ENCODE results near the gene TRIB2.

The TRIB2 gene

DNA sequence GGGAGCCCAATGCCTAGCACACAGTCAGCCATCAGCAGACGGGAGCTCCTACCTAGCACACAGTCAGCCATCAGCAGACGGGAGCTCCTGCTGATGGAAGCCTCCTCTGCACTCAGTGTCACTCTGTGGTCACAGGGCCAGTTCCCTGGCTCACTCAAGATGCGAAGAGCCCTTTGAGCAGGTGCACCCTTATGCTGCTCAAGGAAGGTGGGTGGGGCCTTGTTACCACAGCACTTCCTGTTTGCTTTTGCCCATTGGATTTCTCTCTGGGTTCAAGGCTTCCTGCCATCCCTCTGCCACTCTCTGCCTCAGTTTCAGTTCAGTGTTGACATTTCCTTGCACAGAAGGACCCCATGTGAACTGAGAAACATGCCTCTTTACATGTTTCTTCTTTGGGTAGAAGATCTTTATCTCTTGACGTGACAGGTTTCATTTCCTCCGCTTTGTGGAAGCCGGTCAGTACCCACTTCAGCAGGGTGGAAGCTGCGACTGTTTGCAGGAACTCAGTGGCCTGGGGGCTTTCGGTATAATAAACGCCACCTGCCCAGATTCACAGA is 11.6 kb downstream of the TRIB2 start:
- Histone ChIP-seq H3K4me2 (ENCODE audit: low read length, poor library complexity, severe bottlenecking) (no peak overlapping the region), H3K27me3 (ENCODE audit: control insufficient read depth in 1 of 2, insufficient read depth in 1 of 2, low read length in 2 of 2) (no peaks in the 10 kb centered on the region), H3K23ac (ENCODE audit: low read length in 2 of 2) (no peak overlapping the region), H2AFZ (ENCODE audit: low read depth, low read length) (no peak overlapping the region), H3K14ac (ENCODE audit: low read length in 2 of 2) (no peak overlapping the region), H3K4me3 (ENCODE audit: insufficient read depth in 1 of 2, low read depth in 1 of 2, low read length in 2 of 2) (no peak overlapping the region), H4K8ac (ENCODE audit: low read length) (no peak overlapping the region), H2BK15ac (ENCODE audit: low read depth, poor library complexity, severe bottlenecking) (no peak overlapping the region), H4K91ac (ENCODE audit: low read length) (no peak overlapping the region), H3K4ac (ENCODE audit: low read depth in 1 of 2, low read length in 2 of 2) (no peak overlapping the region), H2BK12ac (ENCODE audit: low read length in 2 of 2) (no peak overlapping the region), H2AK5ac (ENCODE audit: low read length, severe bottlenecking) (no peak overlapping the region), H3K4me1 (ENCODE audit: control insufficient read depth, insufficient read depth, low read depth, low read length) (peaks cover 17% of the 10 kb centered on the region), H3K36me3 (ENCODE audit: control insufficient read depth in 1 of 2, insufficient read depth in 2 of 2, low read depth in 1 of 2, low read length in 2 of 2) (peaks cover 28 to 100% of the 10 kb centered on the region in 2 experiments), H3K9ac (ENCODE audit: low read length) (no peak overlapping the region), H3K9me3 (ENCODE audit: control insufficient read depth, low read length) (no peaks in the 10 kb centered on the region), H3K79me1 (replicated peaks; ENCODE audit: low read length, poor library complexity, severe bottlenecking) (peaks cover 55% of the 10 kb centered on the region), H3K18ac (ENCODE audit: low read depth in 1 of 2, low read length in 2 of 2) (no peak overlapping the region), H3K27ac (ENCODE audit: low read length, poor library complexity, severe bottlenecking) (no peak overlapping the region), H2BK120ac (ENCODE audit: low read depth, low read length) (no peak overlapping the region), H2BK5ac (ENCODE audit: low read depth, low read length, poor library complexity, severe bottlenecking) (no peak overlapping the region)
- 98% methylated on average over 9 of the region's 9 CpGs for WGBS
- DNase-seq: no peak

DNA sequence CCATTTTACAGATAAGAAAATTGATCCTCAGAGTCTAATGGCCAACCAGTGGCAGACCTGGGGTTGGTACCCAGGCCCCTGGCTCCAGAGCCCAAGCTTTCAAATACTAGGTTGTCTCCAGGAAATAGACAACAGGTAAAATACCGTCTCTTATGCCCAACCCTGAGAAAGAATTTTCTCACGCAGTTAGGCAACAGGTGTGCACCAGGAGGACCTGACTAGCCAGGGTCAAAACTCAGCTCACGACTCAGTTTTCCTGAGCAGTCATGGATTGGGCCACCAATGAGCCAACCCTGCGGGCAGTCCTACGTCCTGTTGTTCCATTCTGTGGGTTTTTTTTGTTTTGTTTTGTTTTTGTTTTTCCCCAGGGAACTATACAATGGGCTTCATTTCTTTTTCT is 13.5 kb downstream of the TRIB2 start:
- Histone ChIP-seq H2BK5ac (ENCODE audit: low read depth, low read length, poor library complexity, severe bottlenecking) (no peak overlapping the region), H2AFZ (ENCODE audit: low read depth, low read length) (no peak overlapping the region), H4K8ac (ENCODE audit: low read length) (no peak overlapping the region), H2BK12ac (ENCODE audit: low read length in 2 of 2) (no peak overlapping the region), H3K9me3 (ENCODE audit: control insufficient read depth, low read length) (no peaks in the 10 kb centered on the region), H3K79me1 (replicated peaks; ENCODE audit: low read length, poor library complexity, severe bottlenecking) (peaks cover 46% of the 10 kb centered on the region), H3K9ac (ENCODE audit: low read length) (no peak overlapping the region), H3K27me3 (ENCODE audit: control insufficient read depth in 1 of 2, insufficient read depth in 1 of 2, low read length in 2 of 2) (no peaks in the 10 kb centered on the region), H3K27ac (ENCODE audit: low read length, poor library complexity, severe bottlenecking) (no peak overlapping the region), H3K23ac (ENCODE audit: low read length in 2 of 2) (no peak overlapping the region), H3K4me2 (ENCODE audit: low read length, poor library complexity, severe bottlenecking) (no peak overlapping the region), H2AK5ac (ENCODE audit: low read length, severe bottlenecking) (no peak overlapping the region), H4K91ac (ENCODE audit: low read length) (no peak overlapping the region), H2BK15ac (ENCODE audit: low read depth, poor library complexity, severe bottlenecking) (no peak overlapping the region), H3K36me3 (ENCODE audit: control insufficient read depth in 1 of 2, insufficient read depth in 2 of 2, low read depth in 1 of 2, low read length in 2 of 2) (peaks cover 34 to 98% of the 10 kb centered on the region in 2 experiments), H3K4me1 (ENCODE audit: control insufficient read depth, insufficient read depth, low read depth, low read length) (peaks cover 16% of the 10 kb centered on the region), H3K18ac (ENCODE audit: low read depth in 1 of 2, low read length in 2 of 2) (no peak overlapping the region), H2BK120ac (ENCODE audit: low read depth, low read length) (no peak overlapping the region), H3K4ac (ENCODE audit: low read depth in 1 of 2, low read length in 2 of 2) (no peak overlapping the region), H3K14ac (ENCODE audit: low read length in 2 of 2) (no peak overlapping the region), H3K4me3 (ENCODE audit: insufficient read depth in 1 of 2, low read depth in 1 of 2, low read length in 2 of 2) (no peak overlapping the region)
- DNase-seq: no peak
- 94% methylated on average over 5 of the region's 5 CpGs for WGBS

DNA sequence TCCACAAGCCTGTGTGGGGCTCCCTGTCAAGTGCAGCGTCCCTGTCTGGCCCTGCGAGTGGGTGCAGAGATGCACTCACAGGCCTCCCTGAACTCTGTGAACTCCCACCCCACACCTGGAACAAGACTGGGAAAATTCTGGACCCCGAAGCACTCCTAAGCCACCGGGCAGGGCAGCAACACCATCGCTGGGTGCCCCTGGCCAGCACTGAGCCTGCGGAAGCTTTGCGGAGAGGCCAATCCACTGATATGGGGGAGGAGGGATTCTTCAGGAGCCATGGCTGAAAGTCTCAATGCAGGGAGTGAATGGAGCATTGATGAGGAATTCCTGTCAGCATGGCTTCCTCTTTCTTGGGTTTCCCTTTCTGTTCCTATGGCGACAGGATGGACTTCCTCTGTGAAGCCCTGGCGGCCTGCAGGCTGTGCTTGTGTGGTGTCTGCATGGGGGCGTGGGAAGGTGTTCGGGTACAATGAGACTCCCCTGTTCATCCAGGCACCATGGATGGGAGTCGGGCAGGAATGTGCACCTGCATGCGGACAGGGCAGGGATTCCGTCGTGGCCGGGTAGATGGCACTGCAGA is 15.1 kb downstream of the TRIB2 start:
- DNase-seq: no peak
- Histone ChIP-seq H3K9ac (ENCODE audit: low read length) (no peak overlapping the region), H3K36me3 (ENCODE audit: control insufficient read depth in 1 of 2, insufficient read depth in 2 of 2, low read depth in 1 of 2, low read length in 2 of 2) (peaks cover 36 to 98% of the 10 kb centered on the region in 2 experiments), H3K14ac (ENCODE audit: low read length in 2 of 2) (no peak overlapping the region), H4K8ac (ENCODE audit: low read length) (no peak overlapping the region), H3K18ac (ENCODE audit: low read depth in 1 of 2, low read length in 2 of 2) (no peak overlapping the region), H2AFZ (ENCODE audit: low read depth, low read length) (no peak overlapping the region), H3K27me3 (ENCODE audit: control insufficient read depth in 1 of 2, insufficient read depth in 1 of 2, low read length in 2 of 2) (no peaks in the 10 kb centered on the region), H3K23ac (ENCODE audit: low read length in 2 of 2) (no peak overlapping the region), H3K9me3 (ENCODE audit: control insufficient read depth, low read length) (no peaks in the 10 kb centered on the region), H3K4me3 (ENCODE audit: insufficient read depth in 1 of 2, low read depth in 1 of 2, low read length in 2 of 2) (no peak overlapping the region), H2BK120ac (ENCODE audit: low read depth, low read length) (no peak overlapping the region), H3K4me2 (ENCODE audit: low read length, poor library complexity, severe bottlenecking) (no peak overlapping the region), H3K4me1 (ENCODE audit: control insufficient read depth, insufficient read depth, low read depth, low read length) (peaks cover 12% of the 10 kb centered on the region), H2BK12ac (ENCODE audit: low read length in 2 of 2) (peak overlapping the region in 1 of 2 experiments; percentile 37), H2BK5ac (ENCODE audit: low read depth, low read length, poor library complexity, severe bottlenecking) (no peak overlapping the region), H2AK5ac (ENCODE audit: low read length, severe bottlenecking) (no peak overlapping the region), H3K27ac (ENCODE audit: low read length, poor library complexity, severe bottlenecking) (no peak overlapping the region), H2BK15ac (ENCODE audit: low read depth, poor library complexity, severe bottlenecking) (no peak overlapping the region), H3K79me1 (replicated peaks; ENCODE audit: low read length, poor library complexity, severe bottlenecking) (peaks cover 51% of the 10 kb centered on the region), H4K91ac (ENCODE audit: low read length) (no peak overlapping the region), H3K4ac (ENCODE audit: low read depth in 1 of 2, low read length in 2 of 2) (no peak overlapping the region)
- WGBS: 98% methylated on average over 16 of the region's 16 CpGs

DNA sequence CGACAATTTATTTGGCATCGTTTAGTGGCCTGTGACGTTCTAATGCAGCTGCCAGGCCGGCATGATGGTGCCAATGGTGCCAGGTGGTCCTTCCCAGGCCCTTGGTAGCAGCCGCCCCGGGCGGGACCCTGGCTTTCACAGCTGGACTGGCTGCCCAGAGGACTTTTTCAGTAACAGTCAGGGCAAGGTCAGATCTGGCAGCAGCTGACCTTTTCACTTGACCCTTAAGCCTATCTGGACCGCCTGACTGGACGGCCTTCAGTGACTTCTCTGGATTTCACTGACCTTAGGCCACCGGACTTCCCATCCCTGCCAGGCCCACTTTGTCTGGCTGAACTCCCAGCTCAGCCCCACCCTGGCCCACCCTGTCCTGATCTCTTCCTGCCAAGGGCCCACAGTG is 15.9 kb downstream of the TRIB2 start:
- Histone ChIP-seq H3K79me1 (replicated peaks; ENCODE audit: low read length, poor library complexity, severe bottlenecking) (peaks cover 49% of the 10 kb centered on the region), H3K9ac (ENCODE audit: low read length) (no peak overlapping the region), H3K4ac (ENCODE audit: low read depth in 1 of 2, low read length in 2 of 2) (no peak overlapping the region), H2BK120ac (ENCODE audit: low read depth, low read length) (no peak overlapping the region), H2BK15ac (ENCODE audit: low read depth, poor library complexity, severe bottlenecking) (no peak overlapping the region), H2BK5ac (ENCODE audit: low read depth, low read length, poor library complexity, severe bottlenecking) (no peak overlapping the region), H3K14ac (ENCODE audit: low read length in 2 of 2) (no peak overlapping the region), H2AK5ac (ENCODE audit: low read length, severe bottlenecking) (no peak overlapping the region), H3K36me3 (ENCODE audit: control insufficient read depth in 1 of 2, insufficient read depth in 2 of 2, low read depth in 1 of 2, low read length in 2 of 2) (peaks cover 36 to 98% of the 10 kb centered on the region in 2 experiments), H3K23ac (ENCODE audit: low read length in 2 of 2) (no peak overlapping the region), H2AFZ (ENCODE audit: low read depth, low read length) (no peak overlapping the region), H3K18ac (ENCODE audit: low read depth in 1 of 2, low read length in 2 of 2) (peak overlapping the region in 1 of 2 experiments; percentile 11), H3K9me3 (ENCODE audit: control insufficient read depth, low read length) (no peaks in the 10 kb centered on the region), H4K91ac (ENCODE audit: low read length) (no peak overlapping the region), H3K27ac (ENCODE audit: low read length, poor library complexity, severe bottlenecking) (no peak overlapping the region), H4K8ac (ENCODE audit: low read length) (no peak overlapping the region), H2BK12ac (ENCODE audit: low read length in 2 of 2) (no peak overlapping the region), H3K27me3 (ENCODE audit: control insufficient read depth in 1 of 2, insufficient read depth in 1 of 2, low read length in 2 of 2) (no peaks in the 10 kb centered on the region), H3K4me2 (ENCODE audit: low read length, poor library complexity, severe bottlenecking) (no peak overlapping the region), H3K4me3 (ENCODE audit: insufficient read depth in 1 of 2, low read depth in 1 of 2, low read length in 2 of 2) (no peak overlapping the region), H3K4me1 (ENCODE audit: control insufficient read depth, insufficient read depth, low read depth, low read length) (peaks cover 13% of the 10 kb centered on the region)
- no peak for DNase-seq
- WGBS: 88% methylated on average over 10 of the region's 10 CpGs
